Spinal cord (tissue), 10 donors: Measurements from ENCODE around the gene ARHGEF11. TPM values are rescaled to one million over a fixed set of nuclear protein-coding genes. Genes with fewer than 3 reads are reported as not detected.
A peak's percentile ranks its signal among the peaks of the same experiment; 100 is the strongest.

Source experiments
- DNase-seq, 6 donors: peaks; one replicate each; pipeline versions ENCODE4 v3.0.0 to v3.0.0-alpha.2; 2013 to 2015; ENCODE audit warnings: low spot score in 6 of 6, low read depth in 4 of 6
- H3K27ac ChIP-seq: one replicate; pipeline ENCODE4 v1.5.1; 2013; ENCODE audit warnings: low read depth, low read length, control low read depth
- H3K27me3 ChIP-seq: one replicate; pipeline ENCODE4 v1.6.1; 2013; ENCODE audit warnings: low read length; ENCODE audit not compliant: control insufficient read depth, insufficient read depth
- H3K36me3 ChIP-seq: one replicate; pipeline ENCODE4 v1.6.1; 2013; ENCODE audit warnings: low read length; ENCODE audit not compliant: control insufficient read depth, insufficient read depth
- H3K4me1 ChIP-seq: one replicate; pipeline ENCODE4 v1.6.1; 2013; ENCODE audit warnings: low read length; ENCODE audit not compliant: control insufficient read depth, insufficient read depth
- H3K4me3 ChIP-seq: one replicate; pipeline ENCODE4 v1.5.1; 2013; ENCODE audit warnings: low read depth, low read length, control low read depth
- H3K9me3 ChIP-seq: one replicate; pipeline ENCODE4 v1.6.1; 2013; ENCODE audit warnings: low read length; ENCODE audit not compliant: control insufficient read depth, insufficient read depth
- WGBS: methylation state at CpG from one replicate; pipeline ENCODE4 v1.1.5; 2013; ENCODE audit warnings: missing lambda C conversion rate; ENCODE audit not compliant: insufficient coverage; 5-methylcytosine and 5-hydroxymethylcytosine counted together
- polyA plus RNA-seq, 2 donors: library from polyadenylated mRNA; unstranded; fragments of 120-200 nt; gene quantifications; one replicate each; pipeline ENCODE4 v1.2.1, GENCODE V29; 2013; ENCODE audit not compliant: insufficient read length in 2 of 2
- total RNA-seq, 2 donors: library from RNA; depleted of rRNA in 1 of 2; stranded (reverse); fragments of 120-200 nt in 1 of 2; fragments of >200 nt in 1 of 2; gene quantifications; one replicate each; pipeline versions ENCODE4 v1.2.3 to v1.2.4, GENCODE V29; 2013 to 2014
- donor health status: healthy.

The ARHGEF11 gene
- total and polyA plus RNA-seq, 4 donors = 38.6 to 60.1 (median 47.8) TPM

GRCh38 chr1:156949127-156949526 is 96.4 kb downstream of the ARHGEF11 start:
- no peaks in the 10 kb centered on the region for H3K9me3 ChIP-seq
- WGBS = 65% methylated on average over 2 of the region's 5 CpGs
- H3K27ac ChIP-seq = no peak overlapping the region

DNA sequence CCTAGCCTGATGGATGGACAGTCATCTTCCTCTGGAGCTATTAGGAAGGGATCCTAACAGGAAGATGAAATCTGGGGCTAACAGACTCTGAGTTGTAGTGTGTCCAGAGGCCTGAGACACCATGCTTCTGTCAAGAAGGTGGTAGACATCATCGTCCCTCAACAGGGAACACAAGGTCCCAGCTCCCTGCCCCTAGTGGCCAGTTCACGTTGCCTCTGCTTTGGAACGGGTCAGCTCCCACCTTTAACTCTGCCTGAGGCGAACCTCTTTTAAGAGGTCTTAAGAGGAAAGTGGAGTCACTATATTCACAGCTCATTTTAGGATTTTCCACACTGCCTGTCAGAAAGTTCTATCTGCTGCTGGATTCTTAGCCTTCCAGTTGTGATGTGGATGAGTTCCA is 96.8 kb downstream of the ARHGEF11 start:
- DNase-seq = no peak
- no peaks in the 10 kb centered on the region for H3K9me3 ChIP-seq
- no peaks in the 10 kb centered on the region for H3K4me1 ChIP-seq
- 53% methylated on average over 3 of the region's 4 CpGs for WGBS
- H3K27ac ChIP-seq = no peak overlapping the region
- no peak overlapping the region for H3K4me3 ChIP-seq
- H3K27me3 ChIP-seq = no peaks in the 10 kb centered on the region
- peaks cover 81% of the 10 kb centered on the region for H3K36me3 ChIP-seq

More at GRCh38 chr1:156949127-156949526, 96.4 kb downstream of the ARHGEF11 start:
- Histone ChIP-seq H3K4me1 (no peaks in the 10 kb centered on the region), H3K27me3 (no peaks in the 10 kb centered on the region), H3K36me3 (peaks cover 81% of the 10 kb centered on the region), H3K4me3 (no peak overlapping the region)
- no peak for DNase-seq

GRCh38 chr1:156947818-156948525 is 97.6 kb downstream of the ARHGEF11 start:
- Histone ChIP-seq H3K27ac (no peak overlapping the region), H3K27me3 (no peaks in the 10 kb centered on the region), H3K4me1 (no peaks in the 10 kb centered on the region), H3K9me3 (no peaks in the 10 kb centered on the region), H3K36me3 (peaks cover 85% of the 10 kb centered on the region), H3K4me3 (no peak overlapping the region)
- no peak for DNase-seq
- 98% methylated on average over 15 of the region's 17 CpGs for WGBS

DNA sequence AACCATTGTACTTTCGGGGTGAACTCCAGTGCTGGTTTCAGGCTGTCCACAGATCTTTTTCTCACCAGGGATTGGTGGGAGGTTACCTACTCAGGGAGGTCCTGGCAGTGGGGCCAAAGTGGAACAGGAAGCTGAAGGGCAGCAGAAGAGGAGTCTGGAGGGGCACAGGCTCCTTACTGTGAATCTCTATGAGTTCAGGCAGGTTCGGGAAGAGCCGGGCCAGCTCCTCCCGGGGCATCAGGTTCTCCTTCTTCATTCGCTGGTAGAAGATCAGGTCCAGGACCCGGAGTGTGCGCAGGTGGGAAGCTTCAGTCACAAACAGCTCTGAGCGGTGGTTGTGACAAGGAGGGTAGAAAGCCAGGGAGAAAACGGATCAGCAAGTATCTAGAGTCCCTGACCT is 98.4 kb downstream of the ARHGEF11 start:
- no peak overlapping the region for H3K27ac ChIP-seq
- H3K9me3 ChIP-seq = no peaks in the 10 kb centered on the region
- 99% methylated on average over 5 of the region's 9 CpGs for WGBS
- no peak overlapping the region for H3K4me3 ChIP-seq
- H3K4me1 ChIP-seq = no peaks in the 10 kb centered on the region
- H3K27me3 ChIP-seq = no peaks in the 10 kb centered on the region
- DNase-seq = no peak
- peaks cover 85% of the 10 kb centered on the region for H3K36me3 ChIP-seq

DNA sequence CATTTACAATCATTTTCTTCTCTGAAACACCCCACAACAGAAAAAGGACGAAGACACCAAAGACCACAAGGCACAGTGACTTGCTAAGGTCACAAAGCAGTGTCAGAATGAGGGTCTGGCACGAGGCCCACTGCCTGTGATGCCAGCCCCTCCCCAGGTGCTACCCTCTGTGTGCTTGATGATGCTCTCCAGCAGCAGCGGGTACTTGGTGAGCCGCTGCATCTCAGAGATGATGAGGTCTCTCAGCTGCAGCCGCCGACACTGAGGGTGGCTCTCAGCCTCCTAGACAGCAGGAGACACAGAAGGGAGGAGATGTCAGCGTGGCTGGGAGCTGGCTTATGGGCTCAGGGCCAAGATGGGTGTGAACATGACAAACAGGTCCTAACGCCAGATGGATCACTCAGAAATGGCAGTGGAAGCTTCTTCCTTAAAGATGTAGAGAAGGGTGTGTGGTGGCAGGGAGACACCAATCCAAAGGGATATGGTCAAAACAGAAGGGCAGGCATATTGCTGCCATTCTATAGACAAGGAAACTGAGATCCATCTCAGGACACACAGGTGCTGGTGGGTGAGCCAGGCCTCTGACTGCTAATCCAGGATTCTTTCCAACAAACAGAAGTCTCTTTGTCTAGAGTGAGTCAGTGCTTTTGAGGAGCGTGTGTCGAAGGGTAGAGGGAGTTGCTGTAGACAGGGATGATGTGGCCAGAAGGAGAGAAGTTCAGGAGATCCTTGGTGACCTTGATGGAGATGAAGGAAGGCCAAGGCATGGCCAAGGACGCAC is 99.5 kb downstream of the ARHGEF11 start:
- H3K36me3 ChIP-seq = peaks cover 89% of the 10 kb centered on the region
- no peaks in the 10 kb centered on the region for H3K27me3 ChIP-seq
- 79% methylated on average over 11 of the region's 11 CpGs for WGBS
- no peak overlapping the region for H3K4me3 ChIP-seq
- H3K27ac ChIP-seq = no peak overlapping the region
- DNase-seq = peak in 1 of 6 donors; percentile 72
- no peaks in the 10 kb centered on the region for H3K9me3 ChIP-seq
- no peaks in the 10 kb centered on the region for H3K4me1 ChIP-seq

DNA sequence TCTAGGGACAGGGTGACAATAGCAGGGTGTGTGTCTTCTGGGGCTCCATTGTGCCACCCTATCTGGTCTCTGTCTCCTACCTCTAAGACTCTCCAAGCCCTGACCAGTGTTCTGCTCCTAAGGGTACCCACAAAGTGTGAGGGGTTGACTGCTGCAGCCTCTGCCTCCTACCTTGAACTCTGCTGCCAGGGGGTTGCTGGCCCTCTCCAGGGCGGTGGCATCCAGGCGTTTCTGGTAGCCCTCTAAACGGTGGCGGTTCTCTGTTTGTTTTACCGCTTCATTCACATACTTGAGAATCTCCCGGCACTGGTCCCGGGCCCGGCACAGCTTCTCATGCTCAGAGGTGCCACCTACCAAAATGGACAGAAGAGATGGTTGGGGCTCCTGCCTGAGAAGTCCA is 100.7 kb downstream of the ARHGEF11 start:
- H3K27me3 ChIP-seq = no peaks in the 10 kb centered on the region
- H3K27ac ChIP-seq = no peak overlapping the region
- DNase-seq = no peak
- H3K4me3 ChIP-seq = no peak overlapping the region
- 98% methylated on average over 8 of the region's 8 CpGs for WGBS
- no peaks in the 10 kb centered on the region for H3K4me1 ChIP-seq
- H3K36me3 ChIP-seq = peaks cover 92% of the 10 kb centered on the region
- H3K9me3 ChIP-seq = no peaks in the 10 kb centered on the region

DNA sequence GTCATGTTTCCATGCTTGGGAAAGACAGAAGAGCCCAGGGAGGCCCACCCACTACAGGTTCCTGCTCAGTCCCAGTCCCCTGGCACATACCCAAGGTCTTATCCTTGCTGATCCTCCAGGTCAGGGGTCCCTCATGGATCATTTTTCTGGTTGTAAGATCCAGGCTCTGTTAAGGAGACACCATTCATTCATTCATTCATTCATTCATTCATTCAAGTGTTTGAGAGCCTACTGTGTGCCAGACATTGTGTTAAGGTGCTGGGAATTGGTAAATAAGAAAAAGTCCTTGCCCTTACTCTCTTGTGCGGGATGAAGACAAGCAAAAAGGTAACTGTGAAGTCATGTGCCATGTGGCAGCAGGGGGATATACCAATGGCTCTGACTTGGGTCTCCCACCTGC is 101.3 kb downstream of the ARHGEF11 start:
- WGBS = 100% methylated on average over 1 of the region's 1 CpG
- Histone ChIP-seq H3K27me3 (no peaks in the 10 kb centered on the region), H3K4me3 (no peak overlapping the region), H3K36me3 (peaks cover 98% of the 10 kb centered on the region), H3K4me1 (no peaks in the 10 kb centered on the region), H3K27ac (no peak overlapping the region), H3K9me3 (no peaks in the 10 kb centered on the region)
- DNase-seq = no peak

DNA sequence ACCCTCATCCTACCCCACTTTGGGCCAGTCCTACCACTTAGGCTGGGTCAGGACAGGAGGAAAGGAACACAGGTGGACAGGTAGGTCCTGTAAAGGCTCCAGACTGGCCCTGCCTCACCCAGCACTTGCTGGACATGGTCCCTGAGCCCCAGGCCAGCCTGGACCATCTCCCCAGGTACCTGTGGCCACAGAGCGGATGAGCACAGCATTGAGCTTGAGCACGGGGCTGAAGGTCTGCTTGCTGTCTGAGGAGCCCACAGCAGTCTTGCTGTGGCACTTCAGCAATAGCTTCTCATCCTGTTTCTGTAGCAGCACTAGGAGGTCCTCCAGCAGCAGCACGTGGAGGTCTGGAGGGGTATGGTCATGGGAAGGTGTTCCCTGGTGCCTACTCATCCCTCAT is 101.8 kb downstream of the ARHGEF11 start:
- H3K36me3 ChIP-seq = peaks cover 98% of the 10 kb centered on the region
- no peaks in the 10 kb centered on the region for H3K9me3 ChIP-seq
- no peaks in the 10 kb centered on the region for H3K27me3 ChIP-seq
- DNase-seq = no peak
- no peak overlapping the region for H3K4me3 ChIP-seq
- no peaks in the 10 kb centered on the region for H3K4me1 ChIP-seq
- H3K27ac ChIP-seq = no peak overlapping the region
- 93% methylated on average over 3 of the region's 3 CpGs for WGBS

DNA sequence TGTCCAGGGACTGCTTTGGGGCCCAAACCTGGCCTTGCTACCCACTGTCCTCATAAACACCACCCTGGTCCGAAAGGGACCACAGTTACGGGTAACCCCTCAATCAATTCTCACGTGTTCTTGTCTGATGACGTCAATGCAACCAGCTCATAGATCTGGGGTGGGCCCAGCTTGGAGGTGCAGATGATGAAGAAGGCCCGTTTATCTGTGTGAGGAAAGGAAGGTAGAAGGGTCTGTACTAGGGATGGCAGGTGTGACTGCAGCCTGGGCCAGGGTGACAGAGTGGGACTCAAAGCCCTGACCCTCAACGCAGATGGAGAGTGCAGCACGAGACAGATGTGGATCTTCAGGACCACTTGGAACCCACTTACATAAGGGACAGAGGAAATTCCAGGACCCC is 103.0 kb downstream of the ARHGEF11 start:
- Histone ChIP-seq H3K9me3 (no peaks in the 10 kb centered on the region), H3K27ac (no peak overlapping the region), H3K4me3 (no peak overlapping the region), H3K4me1 (no peaks in the 10 kb centered on the region), H3K36me3 (peaks cover 98% of the 10 kb centered on the region), H3K27me3 (no peaks in the 10 kb centered on the region)
- 96% methylated on average over 2 of the region's 7 CpGs for WGBS
- DNase-seq = no peak

GRCh38 chr1:156942176-156942575 is 103.4 kb downstream of the ARHGEF11 start:
- Histone ChIP-seq H3K4me3 (no peak overlapping the region), H3K4me1 (no peaks in the 10 kb centered on the region), H3K27me3 (no peaks in the 10 kb centered on the region), H3K9me3 (no peaks in the 10 kb centered on the region), H3K36me3 (peaks cover 98% of the 10 kb centered on the region), H3K27ac (no peak overlapping the region)
- no peak for DNase-seq
- 89% methylated on average over 2 of the region's 3 CpGs for WGBS
